SK-N-SH (cell line): ENCODE data around the gene CD300LB. TPM values are rescaled to one million over a fixed set of nuclear protein-coding genes. Genes with fewer than 3 reads are reported as not detected.

Experiments
- CTCF ChIA-PET: fragments of 300-600, 350-600 bp; formaldehyde crosslinking; extraction: SDS; loops from one replicate; lab custom pipeline; 2021; lab: Yijun Ruan, JAX
- POLR2A ChIA-PET: fragments of 350-600 bp; sonication (Branson Sonifier 250); formaldehyde crosslinking; extraction: SDS; loops from one replicate; lab custom pipeline; 2020; ENCODE audit warnings: antibody characterized with exemption, inconsistent platforms; lab: Yijun Ruan, JAX
- DNase-seq: peaks from one replicate; pipeline ENCODE4 v3.0.0; 2012
- H2AFZ ChIP-seq: fragments of 200-600 bp; sonication (generic); 2 replicates; pipeline ENCODE4 v1.8.1; 2016; ENCODE audit warnings: antibody characterized with exemption, mild to moderate bottlenecking, low read depth
- H3F3A ChIP-seq: fragments of 200-600 bp; sonication (generic); replicated peaks from 2 replicates; pipeline ENCODE3; 2016; ENCODE audit warnings: antibody characterized with exemption, mild to moderate bottlenecking; ENCODE audit not compliant: insufficient read depth
- H3K27ac ChIP-seq, 2 experiments: fragments of 200-500 bp in 1 of 2; fragments of 200-600 bp in 1 of 2; sonication (Bioruptor generic) in 1 of 2; sonication (generic), shearing (Covaris generic) in 1 of 2; 2 replicates each; pipeline versions ENCODE4 v1.5.1 to v1.6.1; 2014 to 2016; ENCODE audit warnings: low read depth in 2 of 2, inconsistent platforms in 1 of 2, low read length in 1 of 2, mild to moderate bottlenecking in 1 of 2, mixed read lengths in 1 of 2
- H3K27me3 ChIP-seq: fragments of 200-600 bp; sonication (generic), shearing (Covaris generic); 2 replicates; pipeline ENCODE4 v1.6.1; 2016; ENCODE audit warnings: mixed run types; ENCODE audit not compliant: insufficient read depth
- H3K36me3 ChIP-seq, 2 experiments: fragments of 200-500 bp in 1 of 2; fragments of 200-600 bp in 1 of 2; sonication (Bioruptor generic) in 1 of 2; sonication (generic) in 1 of 2; replicated peaks in 1 of 2; 2 replicates each; pipeline versions ENCODE3 to v1.5.1; 2014 to 2016; ENCODE audit warnings: low read length in 1 of 2, mild to moderate bottlenecking in 1 of 2; ENCODE audit not compliant: insufficient read depth in 2 of 2, control insufficient read depth in 1 of 2
- H3K4me1 ChIP-seq, 2 experiments: fragments of 200-500 bp in 1 of 2; fragments of 200-600 bp in 1 of 2; sonication (Bioruptor generic) in 1 of 2; sonication (generic), shearing (Covaris generic) in 1 of 2; 2 replicates each; pipeline versions ENCODE4 v1.5.1 to v1.6.1; 2014 to 2016; ENCODE audit warnings: low read depth in 1 of 2, low read length in 1 of 2, mixed run types in 1 of 2; ENCODE audit not compliant: insufficient read depth in 2 of 2, control insufficient read depth in 1 of 2
- H3K4me2 ChIP-seq: fragments of 200-600 bp; sonication (generic), shearing (Covaris generic); 2 replicates; pipeline ENCODE4 v1.6.1; 2017; ENCODE audit warnings: mixed run types
- H3K4me3 ChIP-seq, 2 experiments: fragments of 200-500 bp in 1 of 2; fragments of 200-600 bp in 1 of 2; sonication (Bioruptor generic) in 1 of 2; sonication (generic), shearing (Covaris generic) in 1 of 2; 2 replicates each; pipeline versions ENCODE4 v1.5.1 to v1.8.1; 2014 to 2016; ENCODE audit warnings: low read depth in 2 of 2, inconsistent platforms in 1 of 2, low read length in 1 of 2, mild to moderate bottlenecking in 1 of 2, mixed read lengths in 1 of 2, moderate library complexity in 1 of 2
- H3K79me2 ChIP-seq: fragments of 200-600 bp; sonication (generic); 2 replicates; pipeline ENCODE4 v1.8.1; 2017; ENCODE audit warnings: mild to moderate bottlenecking; ENCODE audit not compliant: insufficient read depth
- H3K9ac ChIP-seq: fragments of 200-600 bp; sonication (generic); 2 replicates; pipeline ENCODE4 v1.6.1; 2017; ENCODE audit warnings: mixed run types
- H3K9me2 ChIP-seq: fragments of 200-600 bp; sonication (generic); 2 replicates; pipeline ENCODE4 v1.6.1; 2017; ENCODE audit warnings: mixed run types
- H3K9me3 ChIP-seq: fragments of 200-600 bp; sonication (generic); 2 replicates; pipeline ENCODE4 v1.6.1; 2017; ENCODE audit warnings: mixed run types, mild to moderate bottlenecking, moderate library complexity
- H4K20me1 ChIP-seq: fragments of 200-600 bp; sonication (generic); 2 replicates; pipeline ENCODE4 v1.6.1; 2017; ENCODE audit warnings: mild to moderate bottlenecking, mixed run types; ENCODE audit not compliant: insufficient read depth
- CHD2 ChIP-seq: fragments of 150-350 bp; IDR thresholded peaks from 2 replicates; pipeline ENCODE4 v1.6.1; 2018; ENCODE audit warnings: low read length; ENCODE audit not compliant: partially characterized antibody
- ELF1 ChIP-seq: IDR thresholded peaks from 2 replicates; pipeline ENCODE4 v1.4.0; 2012
- FOSL2 ChIP-seq: IDR thresholded peaks from 2 replicates; pipeline ENCODE4 v1.4.0; 2012; ENCODE audit warnings: low read depth, mild to moderate bottlenecking, moderate library complexity, borderline replicate concordance
- FOXM1 ChIP-seq: IDR thresholded peaks from 2 replicates; pipeline ENCODE4 v1.4.0; 2012; ENCODE audit warnings: low read depth, mild to moderate bottlenecking
- GATA2 ChIP-seq: sonication (generic); formaldehyde crosslinking; IDR thresholded peaks from 2 replicates; pipeline ENCODE4 v1.5.0; 2020; ENCODE audit warnings: mild to moderate bottlenecking, missing genetic modification reagents
- IRF3 ChIP-seq: fragments of 150-350 bp; IDR thresholded peaks from 2 replicates; pipeline ENCODE4 v1.6.1; 2016; ENCODE audit warnings: mild to moderate bottlenecking, low read depth, low read length
- JUND ChIP-seq: IDR thresholded peaks from 2 replicates; pipeline ENCODE4 v1.4.0; 2012
- MAX ChIP-seq: IDR thresholded peaks from 2 replicates; pipeline ENCODE4 v1.4.0; 2012; ENCODE audit warnings: low read depth
- MEF2A ChIP-seq: IDR thresholded peaks from 2 replicates; pipeline ENCODE4 v1.4.0; 2012; ENCODE audit warnings: low read depth, borderline replicate concordance
- POLR2AphosphoS5 ChIP-seq: IDR thresholded peaks from 2 replicates; pipeline ENCODE4 v1.6.1; 2012; ENCODE audit warnings: low read depth, low read length
- RCOR1 ChIP-seq: fragments of 150-350 bp; IDR thresholded peaks from 2 replicates; pipeline ENCODE4 v1.6.1; 2017; ENCODE audit warnings: antibody characterized with exemption, low read length
- TAF1 ChIP-seq: IDR thresholded peaks from 2 replicates; pipeline ENCODE4 v1.6.1; 2012; ENCODE audit warnings: low read depth, mild to moderate bottlenecking, low read length, moderate library complexity, borderline replicate concordance
- TCF12 ChIP-seq: IDR thresholded peaks from 2 replicates; pipeline ENCODE4 v1.4.0; 2012
- TEAD4 ChIP-seq: IDR thresholded peaks from 2 replicates; pipeline ENCODE4 v1.4.0; 2012; ENCODE audit warnings: mild to moderate bottlenecking, borderline replicate concordance; ENCODE audit not compliant: insufficient read depth
- USF1 ChIP-seq: IDR thresholded peaks from 2 replicates; pipeline ENCODE4 v1.4.0; 2012; ENCODE audit warnings: low read depth, borderline replicate concordance
- USF2 ChIP-seq: fragments of 150-350 bp; IDR thresholded peaks from 2 replicates; pipeline ENCODE4 v1.6.1; 2017; ENCODE audit warnings: antibody characterized with exemption, low read length, low read depth, borderline replicate concordance
- YY1 ChIP-seq: IDR thresholded peaks from 2 replicates; pipeline ENCODE4 v1.4.0; 2012; ENCODE audit warnings: low read depth, mild to moderate bottlenecking
- WGBS: methylation state at CpG from one replicate; pipeline ENCODE4 v1.1.6; 2017; ENCODE audit warnings: low lambda C conversion rate; 5-methylcytosine and 5-hydroxymethylcytosine counted together
- polyA plus RNA-seq, 3 experiments: library from polyadenylated mRNA; depleted of rRNA; stranded (reverse); fragments of >200 nt; gene quantifications; 2 replicates each; pipeline ENCODE4 v1.2.3, GENCODE V29; 2012

Gene CD300LB
- polyA plus RNA-seq, 1 of the 3 experiments (the other 2 are of a cell fraction) = not detected

- no peaks in the 10 kb centered on the region for H3K27me3 ChIP-seq
- no peaks in the 10 kb centered on the region for H3K4me1 ChIP-seq
- CTCF ChIA-PET = interaction anchor here (1.1 kb wide), 1 partner anchor 18 kb away, joined by 3 read pairs; the partner anchor contains the start of gene CD300H
- no peak overlapping the region for H2AFZ ChIP-seq
- H3K9me3 ChIP-seq = 0 out of 2 replicates have a peak, but pooled peaks cover 6% of the 10 kb centered on the region
- TF ChIP-seq JUND (no peak), YY1 (no peak), FOXM1 (no peak)
- TF ChIP-seq, all 33 proteins: peak for 0
- H3K4me2 ChIP-seq = no peak overlapping the region
- no peaks in the 10 kb centered on the region for H3K79me2 ChIP-seq
- H3K4me3 ChIP-seq = no peak overlapping the region
- DNase-seq = no peak
- 55% methylated on average over 7 of the region's 7 CpGs for WGBS
- no peaks in the 10 kb centered on the region for H3K9me2 ChIP-seq
- no peaks in the 10 kb centered on the region for H3K36me3 ChIP-seq
- H4K20me1 ChIP-seq = no peaks in the 10 kb centered on the region
- POLR2A ChIA-PET = no interaction called here
- no peak overlapping the region for H3K27ac ChIP-seq
- no peak overlapping the region for H3K9ac ChIP-seq
- no peaks in the 10 kb centered on the region for H3F3A ChIP-seq
Observed at GRCh38 chr17:74549343-74549742, 18.1 kb upstream of the CD300LB start.

GRCh38 chr17:74547736-74548135, 16.5 kb upstream of the CD300LB start:
- no peak for TF ChIP-seq TAF1
- no peak for TF ChIP-seq CHD2
- TF ChIP-seq GATA2 = no peak
- no peak for TF ChIP-seq POLR2AphosphoS5
- TF ChIP-seq USF1 = no peak
- TF ChIP-seq FOXM1 = no peak
- TF ChIP-seq IRF3 = no peak
- no peak for TF ChIP-seq ELF1
- TF ChIP-seq TCF12 = no peak
- no peak for TF ChIP-seq RCOR1
- no peak for TF ChIP-seq MAX
- no peak for TF ChIP-seq FOSL2
- TF ChIP-seq JUND = no peak
- no peak for TF ChIP-seq USF2
- no peak for TF ChIP-seq TEAD4
- no peak for TF ChIP-seq MEF2A
- CTCF ChIA-PET = no interaction called here
- Histone ChIP-seq H3K4me3 (no peak overlapping the region), H3K4me2 (no peak overlapping the region), H3K36me3 (no peaks in the 10 kb centered on the region), H3K27ac (no peak overlapping the region), H3K9me3 (peaks cover 6% of the 10 kb centered on the region; the same call in 1 of the 2 replicates), H3K9ac (no peak overlapping the region), H3K79me2 (no peaks in the 10 kb centered on the region), H3K4me1 (no peaks in the 10 kb centered on the region), H3K9me2 (no peaks in the 10 kb centered on the region), H3K27me3 (no peaks in the 10 kb centered on the region), H3F3A (no peaks in the 10 kb centered on the region), H4K20me1 (no peaks in the 10 kb centered on the region), H2AFZ (no peak overlapping the region)
- POLR2A ChIA-PET = no interaction called here
- 45% methylated on average over 3 of the region's 3 CpGs for WGBS
- DNase-seq = no peak
